Pancreas (tissue), 10 donors: ENCODE results near the gene OXNAD1. TPM values are rescaled to one million over a fixed set of nuclear protein-coding genes. Genes with fewer than 3 reads are reported as not detected.

Source experiments
- ATAC-seq, 4 donors: fragments of 200-7000 bp; cut with Tn5 transposase; one replicate each; pipeline versions ENCODE4 v1.8.0 to v1.9.1; 2020; ENCODE audit warnings: mild to moderate bottlenecking in 4 of 4, moderate library complexity in 4 of 4
- DNase-seq, 6 donors: peaks; one replicate each; pipeline ENCODE4 v3.0.0-alpha.2; 2020
- FAIRE-seq: peaks from 2 replicates; lab custom pipeline; 2012; peaks lifted over from hg19 to GRCh38; lab: Jason Lieb, UNC
- H3K27ac ChIP-seq, 4 donors: fragments of 200-600 bp; sonication (generic); 1 replicate in 3 of 4; 2 replicates in 1 of 4; pipeline versions ENCODE4 v1.5.0 to v1.8.0; 2020
- H3K27me3 ChIP-seq, 4 donors: fragments of 200-600 bp; one replicate each; pipeline ENCODE4 v1.8.0; 2021
- H3K36me3 ChIP-seq, 3 donors: fragments of 200-600 bp; sonication (generic) in 1 of 3; one replicate each; pipeline versions ENCODE4 v1.5.0 to v1.8.0; 2020 to 2021
- H3K4me1 ChIP-seq, 3 donors: fragments of 200-600 bp; one replicate each; pipeline ENCODE4 v1.8.0; 2021
- H3K4me3 ChIP-seq, 4 donors: fragments of 200-600 bp; sonication (generic) in 2 of 4; one replicate each; pipeline versions ENCODE4 v1.5.0 to v1.8.0; 2020 to 2021
- H3K9me3 ChIP-seq, 4 donors: fragments of 200-600 bp; one replicate each; pipeline ENCODE4 v1.8.0; 2021
- CTCF ChIP-seq, 4 donors: fragments of 200-600 bp; sonication (generic) in 3 of 4; IDR thresholded peaks; one replicate each; pipeline versions ENCODE4 v1.5.0 to v1.8.0; 2021; ENCODE audit warnings: antibody characterized with exemption in 4 of 4
- WGBS, 2 donors: extraction: QIAGEN DNeasy Blood & Tissue Kit; methylation state at CpG; one replicate each; pipeline ENCODE4 v1.1.7; 2013; 5-methylcytosine and 5-hydroxymethylcytosine counted together
- intact Hi-C, 3 donors: fragments of 100-400 bp; cut with DNase I; formaldehyde crosslinking; loops; one replicate each; pipeline versions ENCODE4 v1.11.1 to v1.14.2; 2022
- polyA plus RNA-seq, 2 donors: library from polyadenylated mRNA; stranded (reverse); fragments of 200-250 nt; gene quantifications; one replicate each; pipeline ENCODE4 v1.2.3, GENCODE V29; 2013
- total RNA-seq, 6 donors: library from RNA; stranded (reverse); fragmentation: NEBNext Ultra II Directional in 4 of 6; extraction: Animal tissue kit (Norgen Biotek cat#: 25700) in 4 of 6; gene quantifications; one replicate each; pipeline versions ENCODE4 v1.2.1 to v1.2.4, GENCODE V29; 2021 to 2023
- donor health status: healthy with polysubstance abuse.
- donor health status: DM: no; HTN: no; CAD: no; lungs with moderate emphysema.
- donor health status: DM: no; HTN: no; CAD: no.
- donor health status: control.
- donor health status: control.
- donor health status: Bipolar disorder and iron deficiency.
- donor health status: DM: yes; HTN: yes; CAD: no.
- donor health status: DM: no; HTN: no; CAD: no.
- donor health status: DM: no; HTN: no; CAD: no.
- donor health status: DM: yes; HTN: yes; CAD: no.

The OXNAD1 gene
- total and polyA plus RNA-seq, 8 donors: 2.8 to 6.7 (median 4.0) TPM

GRCh38 chr3:16320711-16321110, 55.7 kb downstream of the OXNAD1 start:
- WGBS, 2 donors: 91 to 96% methylated on average over 3 of the region's 3 CpGs

GRCh38 chr3:16322189-16322588, 57.2 kb downstream of the OXNAD1 start:
- H3K9me3 ChIP-seq: no peaks in the 10 kb centered on the region
- H3K4me1 ChIP-seq: no peaks in the 10 kb centered on the region
- 72 to 74% methylated on average over 5 of the region's 5 CpGs for WGBS, 2 donors
- no peak for TF ChIP-seq CTCF (IDR thresholded peaks at IDR 0.05)
- ATAC-seq (no peak), FAIRE-seq (no peak), DNase-seq (no peak)
- intact Hi-C loops: no loop called here
- no peaks in the 10 kb centered on the region for H3K27me3 ChIP-seq
- H3K4me3 ChIP-seq: no peak overlapping the region
- no peak overlapping the region for H3K27ac ChIP-seq
- peaks cover 0 to 13% (median 0%) of the 10 kb centered on the region in 3 donors for H3K36me3 ChIP-seq

More at GRCh38 chr3:16320711-16321110, 55.7 kb downstream of the OXNAD1 start:
- FAIRE-seq (no peak), ATAC-seq (no peak), DNase-seq (no peak)
- H3K9me3 ChIP-seq: no peaks in the 10 kb centered on the region
- peaks cover 0 to 13% (median 0%) of the 10 kb centered on the region in 3 donors for H3K36me3 ChIP-seq
- H3K27me3 ChIP-seq: no peaks in the 10 kb centered on the region
- no peak for TF ChIP-seq CTCF (IDR thresholded peaks at IDR 0.05)
- intact Hi-C loops: no loop called here
- no peaks in the 10 kb centered on the region for H3K4me1 ChIP-seq
- no peak overlapping the region for H3K27ac ChIP-seq
- no peak overlapping the region for H3K4me3 ChIP-seq

DNA sequence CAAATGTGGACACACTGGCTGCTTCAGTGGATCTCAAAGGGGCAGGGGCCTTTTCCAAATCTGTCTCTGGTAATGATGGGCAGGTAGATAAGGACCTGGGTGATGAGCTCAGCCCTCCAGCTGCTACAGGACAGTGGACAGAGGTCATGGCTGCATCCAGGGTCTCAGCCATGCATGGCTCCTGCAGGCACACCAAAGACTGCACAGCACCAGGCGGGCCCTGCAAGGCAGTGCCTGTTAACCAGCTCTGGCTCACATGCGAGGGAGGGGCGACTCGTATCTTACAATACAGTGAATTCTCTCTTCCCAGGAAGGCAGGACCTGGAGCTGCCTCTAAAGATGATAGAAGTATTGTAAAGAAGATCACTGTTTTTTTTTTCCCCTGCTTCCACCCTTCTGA, 58.7 kb downstream of the OXNAD1 start:
- H3K27ac ChIP-seq: no peak overlapping the region
- DNase-seq (no peak), ATAC-seq (no peak), FAIRE-seq (no peak)
- H3K9me3 ChIP-seq: no peaks in the 10 kb centered on the region
- H3K4me1 ChIP-seq: no peaks in the 10 kb centered on the region
- no peak for TF ChIP-seq CTCF (IDR thresholded peaks at IDR 0.05)
- no peak overlapping the region for H3K4me3 ChIP-seq
- WGBS, 2 donors: 97 to 98% methylated on average over 4 of the region's 4 CpGs
- no peaks in the 10 kb centered on the region for H3K27me3 ChIP-seq
- intact Hi-C loops: no loop called here
- peaks cover 0 to 13% (median 0%) of the 10 kb centered on the region in 3 donors for H3K36me3 ChIP-seq

DNA sequence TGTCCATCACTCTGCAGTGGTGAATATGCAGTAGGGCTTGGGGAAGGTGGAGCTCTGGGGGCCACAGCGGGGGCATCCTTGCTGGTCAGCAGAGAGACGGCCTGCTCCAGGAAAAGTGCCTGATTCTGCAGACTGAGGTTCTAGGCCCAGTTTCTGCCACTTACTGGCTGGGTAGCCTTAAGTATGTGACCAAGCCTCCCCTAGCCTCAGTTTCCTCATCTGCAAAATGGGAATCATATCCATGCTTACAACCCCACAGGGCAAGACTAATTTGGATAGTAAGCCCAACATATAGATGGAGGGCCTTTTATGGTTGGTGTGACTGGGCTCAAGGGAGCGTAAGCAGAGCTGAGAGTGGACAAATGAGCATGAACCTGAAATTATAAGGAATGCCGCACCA, 60.8 kb downstream of the OXNAD1 start:
- H3K9me3 ChIP-seq: no peaks in the 10 kb centered on the region
- intact Hi-C loops: no loop called here
- no peaks in the 10 kb centered on the region for H3K4me1 ChIP-seq
- WGBS, 2 donors: 99% methylated on average over 4 of the region's 4 CpGs
- H3K27ac ChIP-seq: no peak overlapping the region
- no peak for TF ChIP-seq CTCF (IDR thresholded peaks at IDR 0.05)
- H3K36me3 ChIP-seq: peaks cover 0 to 13% (median 0%) of the 10 kb centered on the region in 3 donors
- no peaks in the 10 kb centered on the region for H3K27me3 ChIP-seq
- no peak for FAIRE-seq
- no peak overlapping the region for H3K4me3 ChIP-seq
- ATAC-seq: no peak
- no peak for DNase-seq

- H3K4me1 ChIP-seq: no peaks in the 10 kb centered on the region
- DNase-seq (no peak), FAIRE-seq (no peak), ATAC-seq (no peak)
- H3K27ac ChIP-seq: no peak overlapping the region
- TF ChIP-seq CTCF (IDR thresholded peaks at IDR 0.05): no peak
- H3K36me3 ChIP-seq: peaks cover 0 to 10% (median 0%) of the 10 kb centered on the region in 3 donors
- no peaks in the 10 kb centered on the region for H3K9me3 ChIP-seq
- H3K4me3 ChIP-seq: no peak overlapping the region
- intact Hi-C loops: no loop called here
- H3K27me3 ChIP-seq: no peaks in the 10 kb centered on the region
- 86 to 89% methylated on average over 15 of the region's 15 CpGs for WGBS, 2 donors
Observed at GRCh38 chr3:16326724-16327349, 61.8 kb downstream of the OXNAD1 start.
